NCI-H345 (cell line): ENCODE results near the gene TMCC2.
A peak's percentile ranks its signal among the peaks of the same experiment; 100 is the strongest.
"Not testable (repeated sequence)": the region's sequence is repeated elsewhere in the genome, so short reads cannot be mapped to it uniquely, and the experiment has no call there.

Experiments used
- DNase-seq: peaks from one replicate; lab custom pipeline; 2025; lab: John Stamatoyannopoulos, UW

TMCC2 gene

GRCh38 chr1:205261946-205262691 lies 34.4 kb downstream of the TMCC2 start:
- no peak for DNase-seq

DNA sequence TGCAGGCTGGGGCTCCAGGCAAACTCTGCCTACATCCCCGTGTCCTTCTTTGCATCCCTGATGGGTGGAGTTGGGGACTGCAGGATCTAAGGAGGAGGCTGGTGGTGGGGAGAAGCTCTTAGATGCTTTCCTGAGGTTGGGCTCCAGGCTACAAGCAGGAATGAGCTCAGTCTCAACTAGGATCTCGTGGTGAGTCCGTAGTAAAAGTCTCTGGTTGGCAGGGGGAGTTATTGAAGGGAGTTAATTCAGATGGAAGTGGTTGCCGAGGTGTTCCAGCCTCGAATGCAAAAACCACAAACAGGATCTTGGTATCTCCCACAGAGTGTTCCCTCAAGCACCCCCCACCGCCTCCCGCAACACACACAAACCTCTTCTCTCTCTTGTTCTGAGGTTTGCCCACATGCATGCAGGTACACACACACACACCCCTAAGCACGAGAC lies 35.0 kb downstream of the TMCC2 start:
- no peak for DNase-seq

DNA sequence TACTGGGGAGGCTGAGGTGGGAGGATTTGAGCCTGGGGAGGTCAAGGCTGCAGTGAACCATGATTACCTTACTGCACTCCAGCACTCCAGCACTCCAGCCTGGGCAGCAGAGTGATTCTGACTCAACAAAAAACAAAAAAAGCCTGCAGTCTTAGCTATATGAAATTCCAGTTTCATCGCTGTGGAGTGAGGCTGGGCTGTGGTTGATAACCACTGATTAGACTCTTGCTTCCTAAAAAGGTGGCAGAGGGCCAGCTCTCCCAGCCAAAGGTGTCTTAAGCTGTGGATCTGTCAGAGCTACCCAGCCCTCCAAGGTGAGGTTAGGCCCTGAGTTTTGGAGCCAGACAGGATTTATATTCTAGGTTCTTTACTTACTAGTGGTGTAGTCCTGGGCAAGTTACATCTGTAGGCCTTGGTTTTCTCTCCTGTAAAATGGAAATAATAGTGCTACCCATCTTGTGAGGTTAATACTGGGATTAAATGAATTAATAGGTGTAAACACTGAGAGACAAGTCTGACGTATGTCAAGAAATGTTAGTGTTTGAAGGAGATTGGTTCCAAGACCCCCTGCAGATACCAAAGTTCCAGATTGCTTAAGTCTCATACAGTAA lies 35.9 kb downstream of the TMCC2 start:
- no peak for DNase-seq

DNA sequence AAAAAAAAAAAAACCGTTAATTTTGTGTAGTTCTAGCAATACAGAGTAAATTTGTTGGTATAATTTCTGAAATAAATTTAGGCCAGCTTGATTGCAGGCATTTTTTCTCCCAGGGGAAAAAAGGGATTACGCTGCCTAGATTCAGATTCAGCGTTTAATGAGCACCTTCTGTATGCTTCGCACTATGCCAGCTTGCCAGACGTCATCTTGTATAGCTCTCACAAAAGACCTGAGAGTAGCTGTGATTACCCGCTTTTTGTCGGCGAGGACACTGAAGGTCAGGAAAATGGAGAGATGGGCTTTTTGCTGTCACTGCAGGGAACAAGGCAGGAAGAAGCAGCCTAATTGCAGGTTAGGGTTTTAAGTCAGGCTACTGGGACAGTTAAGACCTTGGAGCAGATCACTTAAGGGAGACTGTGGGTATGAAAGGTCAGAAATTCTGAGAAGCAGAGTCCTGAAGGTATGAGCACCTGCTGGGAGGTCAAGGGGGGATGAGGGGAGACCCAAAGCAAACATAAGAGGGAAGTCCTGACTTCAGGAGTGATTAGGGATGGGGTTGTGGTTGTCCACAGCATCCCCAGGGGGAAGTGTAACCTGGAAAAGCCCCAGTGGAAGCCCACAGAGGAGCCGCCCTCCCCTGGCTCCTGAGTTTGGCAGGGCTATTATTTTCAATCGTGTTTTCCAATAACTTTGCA lies 39.0 kb downstream of the TMCC2 start:
- DNase-seq: no peak

DNA sequence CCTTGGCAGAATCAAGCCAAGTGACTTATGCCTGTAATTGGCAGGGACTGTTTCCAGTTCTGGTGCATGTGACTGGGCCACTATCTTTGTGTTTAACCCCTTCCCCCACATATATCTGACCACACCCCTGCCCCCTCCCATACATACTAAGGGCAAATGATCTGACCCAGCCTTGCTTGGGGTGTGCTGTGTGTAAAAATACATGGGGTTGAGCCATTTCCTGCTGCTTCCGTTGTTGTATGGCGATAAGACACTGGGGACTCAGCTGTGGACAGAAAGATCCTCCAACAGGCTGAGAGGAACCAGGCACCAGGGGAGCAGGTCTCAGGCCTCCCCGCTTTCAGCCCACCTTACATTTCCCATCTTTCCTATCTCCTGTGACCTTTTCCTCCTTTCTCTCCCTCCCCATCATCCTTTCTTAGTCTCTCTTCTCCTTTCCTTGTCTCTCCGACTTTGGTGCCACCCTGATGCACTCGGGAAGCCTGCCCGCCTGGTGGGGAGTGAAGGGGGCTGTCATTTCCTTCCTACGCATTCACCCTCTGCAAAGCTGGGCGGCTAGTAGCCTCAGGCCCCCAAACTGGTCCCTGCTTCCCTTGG lies 39.7 kb downstream of the TMCC2 start:
- DNase-seq: no peak

DNA sequence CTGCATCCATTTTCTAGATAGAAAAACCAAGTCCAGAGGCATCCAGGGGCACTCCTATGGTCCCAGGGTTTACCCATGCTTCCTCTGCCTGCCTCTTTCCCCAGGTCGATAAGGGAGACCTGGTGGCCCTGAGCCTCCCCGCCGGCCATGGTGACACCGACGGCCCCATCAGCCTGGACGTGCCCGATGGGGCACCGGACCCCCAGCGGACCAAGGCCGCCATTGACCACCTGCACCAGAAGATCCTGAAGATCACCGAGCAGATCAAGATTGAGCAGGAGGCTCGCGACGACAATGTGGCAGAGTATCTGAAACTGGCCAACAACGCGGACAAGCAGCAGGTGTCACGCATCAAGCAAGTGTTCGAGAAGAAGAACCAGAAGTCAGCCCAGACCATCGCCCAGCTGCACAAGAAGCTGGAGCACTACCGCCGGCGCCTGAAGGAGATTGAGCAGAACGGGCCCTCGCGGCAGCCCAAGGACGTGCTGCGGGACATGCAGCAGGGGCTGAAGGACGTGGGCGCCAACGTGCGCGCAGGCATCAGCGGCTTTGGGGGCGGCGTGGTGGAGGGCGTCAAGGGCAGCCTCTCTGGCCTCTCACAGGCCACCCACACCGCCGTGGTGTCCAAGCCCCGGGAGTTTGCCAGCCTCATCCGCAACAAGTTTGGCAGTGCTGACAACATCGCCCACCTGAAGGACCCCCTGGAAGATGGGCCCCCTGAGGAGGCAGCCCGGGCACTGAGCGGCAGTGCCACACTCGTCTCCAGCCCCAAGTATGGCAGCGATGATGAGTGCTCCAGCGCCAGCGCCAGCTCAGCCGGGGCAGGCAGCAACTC lies 41.3 kb downstream of the TMCC2 start:
- DNase-seq: no peak

GRCh38 chr1:205269711-205270110 lies 42.0 kb downstream of the TMCC2 start:
- DNase-seq: no peak

DNA sequence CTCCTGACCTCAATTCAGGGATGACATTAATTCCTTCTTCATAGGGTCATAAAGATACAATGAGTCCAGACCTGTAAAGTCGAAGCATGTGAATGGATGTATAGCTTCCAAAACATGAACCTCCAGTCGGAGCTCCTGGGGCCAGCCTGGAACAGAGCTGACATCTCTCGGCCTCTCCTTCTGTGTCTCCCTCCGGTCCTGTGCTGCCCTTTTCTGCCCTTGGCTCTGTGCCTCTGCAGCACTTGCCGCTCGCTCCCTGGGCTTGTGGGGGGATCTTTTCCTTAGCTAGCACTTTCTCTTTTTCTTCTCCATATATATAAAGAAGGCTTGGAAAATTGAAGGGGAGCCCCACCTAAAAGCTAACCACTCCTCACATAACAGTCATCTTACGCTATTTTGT lies 42.5 kb downstream of the TMCC2 start:
- DNase-seq: no peak

DNA sequence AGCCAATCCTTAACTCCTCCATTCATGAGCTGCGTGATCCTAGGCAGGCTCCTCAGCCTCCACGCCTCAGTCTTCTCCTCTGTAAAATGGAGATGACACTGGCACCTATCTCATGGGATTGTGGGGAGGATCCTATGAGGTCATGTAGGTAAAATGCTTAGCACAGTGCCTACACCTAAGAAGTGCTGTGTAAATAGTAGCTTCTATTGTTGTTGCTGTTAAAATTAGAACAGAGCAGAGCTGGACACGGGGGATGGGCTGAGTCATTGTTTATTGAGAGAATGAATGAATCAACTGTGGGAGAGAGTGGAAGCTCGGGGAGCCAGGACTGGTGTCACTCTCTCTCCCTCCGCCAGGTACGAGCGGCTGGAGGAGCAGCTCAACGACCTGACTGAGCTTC lies 43.0 kb downstream of the TMCC2 start:
- DNase-seq: peak; percentile 30

- no peak for DNase-seq
These were observed 43.5 kb downstream of the TMCC2 start for GRCh38 chr1:205271277-205271676.

DNA sequence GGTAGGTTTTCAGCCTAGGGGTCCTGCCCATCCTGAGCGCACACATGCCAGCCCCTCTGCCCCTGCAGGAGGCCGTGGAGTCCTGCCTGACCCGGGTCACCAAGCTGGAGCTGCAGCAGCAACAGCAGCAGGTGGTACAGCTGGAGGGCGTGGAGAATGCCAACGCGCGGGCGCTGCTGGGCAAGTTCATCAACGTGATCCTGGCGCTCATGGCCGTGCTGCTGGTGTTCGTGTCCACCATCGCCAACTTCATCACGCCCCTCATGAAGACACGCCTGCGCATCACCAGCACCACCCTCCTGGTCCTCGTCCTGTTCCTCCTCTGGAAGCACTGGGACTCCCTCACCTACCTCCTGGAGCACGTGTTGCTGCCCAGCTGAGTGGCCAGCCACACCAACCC lies 44.0 kb downstream of the TMCC2 start:
- no peak for DNase-seq

DNA sequence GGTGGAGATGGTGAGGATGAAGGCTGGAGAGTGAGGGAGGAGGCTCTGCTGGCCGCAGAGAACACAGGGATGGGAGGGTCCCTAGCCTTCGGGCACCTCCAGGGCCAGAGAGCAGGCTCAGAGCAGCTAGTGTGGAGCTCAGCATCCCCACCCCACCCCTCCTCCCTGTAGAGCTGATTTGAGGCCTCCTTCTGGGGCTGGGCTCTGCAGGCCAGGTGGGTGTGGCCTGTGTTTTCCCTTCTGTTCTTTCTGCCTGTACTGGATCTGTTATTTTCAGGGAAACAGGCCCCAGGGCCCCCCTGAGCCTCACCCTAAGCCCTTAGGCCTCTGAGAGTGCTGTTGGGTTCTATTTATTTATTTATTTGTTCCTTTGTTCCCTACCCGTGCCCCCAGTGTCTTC lies 44.8 kb downstream of the TMCC2 start:
- no peak for DNase-seq

- peak; percentile 88 for DNase-seq
These were observed 45.8 kb downstream of the TMCC2 start for GRCh38 chr1:205273551-205273982.

DNA sequence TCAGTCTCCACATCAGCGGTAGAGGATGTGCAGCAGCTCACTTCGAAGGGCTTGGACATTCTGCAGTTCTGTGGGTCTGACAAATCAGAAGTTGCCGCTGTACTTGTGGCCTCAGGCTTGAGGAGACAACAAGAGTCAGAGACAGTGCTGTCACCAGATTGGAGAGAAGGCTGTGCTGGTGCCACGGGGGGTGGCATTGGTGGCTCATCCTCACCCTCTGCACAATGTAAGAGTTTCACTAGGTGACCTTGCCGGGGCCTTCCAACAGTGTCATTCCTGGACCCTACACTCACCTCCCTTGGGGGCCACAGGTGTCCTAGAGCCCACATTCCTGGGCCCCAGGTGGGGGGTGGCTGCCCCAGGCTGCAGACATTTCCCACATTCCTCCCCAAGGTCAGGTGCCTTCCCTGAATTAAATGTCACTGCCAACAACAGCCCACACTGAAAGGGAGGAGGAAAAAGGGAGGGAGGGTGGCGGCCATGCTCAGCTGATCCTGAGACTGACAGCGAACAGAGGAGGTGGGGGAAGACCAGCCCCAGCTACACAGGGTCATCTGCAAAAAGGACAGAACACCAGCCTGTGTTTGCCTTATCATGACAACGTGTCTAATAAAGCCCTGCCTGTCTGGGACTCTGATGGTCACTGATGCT lies 46.4 kb downstream of the TMCC2 start:
- DNase-seq: no peak

GRCh38 chr1:205275133-205275532 lies 47.4 kb downstream of the TMCC2 start:
- peak; percentile 85 for DNase-seq

DNA sequence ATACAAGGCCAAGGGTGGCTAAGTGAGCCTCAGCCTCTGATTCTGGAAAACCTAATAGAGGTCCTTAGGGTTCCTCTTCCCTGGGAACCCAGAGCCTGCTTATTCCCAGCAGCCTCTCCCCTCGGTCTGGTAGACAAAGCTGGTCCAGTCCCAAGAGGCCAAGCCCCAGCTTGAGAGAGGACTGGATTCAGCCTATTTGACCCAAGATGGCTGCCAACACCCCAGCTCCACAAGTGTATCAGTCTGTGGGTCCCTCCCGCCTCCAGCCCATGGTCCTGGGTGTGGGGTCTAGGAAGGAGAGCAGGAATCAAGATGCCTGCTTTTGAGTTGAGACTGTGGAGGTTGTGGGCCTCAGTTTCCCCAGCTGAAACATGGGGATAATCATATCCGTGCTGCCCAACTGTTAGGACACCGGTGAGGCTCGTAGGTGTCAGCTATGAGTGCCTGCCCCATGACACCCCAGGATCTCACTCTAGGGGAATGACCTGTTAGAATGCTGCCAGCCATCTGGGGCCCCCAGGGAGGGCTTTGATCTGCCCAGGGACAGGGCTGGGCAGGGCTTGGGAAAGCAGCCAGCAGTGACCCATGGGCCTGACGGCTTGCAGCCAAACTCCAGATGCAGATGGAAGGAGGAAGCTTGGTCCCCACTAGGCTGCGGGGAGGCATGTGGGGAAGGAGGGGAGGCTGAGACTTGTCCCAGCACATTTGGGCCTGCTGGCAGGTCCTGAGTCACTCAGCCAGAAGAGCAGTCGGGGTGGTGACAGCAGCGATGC lies 48.4 kb downstream of the TMCC2 start:
- no peak for DNase-seq

DNA sequence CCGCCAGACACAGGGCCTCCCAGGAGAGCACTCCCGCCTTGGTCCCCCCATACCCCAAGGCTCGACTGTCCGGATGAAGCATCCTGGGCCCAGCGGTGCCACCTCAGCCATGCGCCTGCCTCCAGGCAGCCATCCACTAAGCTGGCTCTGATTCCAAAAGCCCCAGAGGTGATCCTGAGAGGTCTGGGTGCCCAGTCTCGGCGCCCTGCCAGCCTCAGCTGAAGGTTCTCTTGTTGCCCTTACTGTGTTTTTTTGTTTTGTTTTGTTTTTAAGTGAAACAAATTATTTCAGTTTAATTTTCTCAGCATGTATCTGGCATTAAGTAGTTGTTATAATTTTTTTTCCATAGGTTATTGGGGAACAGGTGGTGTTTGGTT lies 48.9 kb downstream of the TMCC2 start:
- no peak for DNase-seq

DNA sequence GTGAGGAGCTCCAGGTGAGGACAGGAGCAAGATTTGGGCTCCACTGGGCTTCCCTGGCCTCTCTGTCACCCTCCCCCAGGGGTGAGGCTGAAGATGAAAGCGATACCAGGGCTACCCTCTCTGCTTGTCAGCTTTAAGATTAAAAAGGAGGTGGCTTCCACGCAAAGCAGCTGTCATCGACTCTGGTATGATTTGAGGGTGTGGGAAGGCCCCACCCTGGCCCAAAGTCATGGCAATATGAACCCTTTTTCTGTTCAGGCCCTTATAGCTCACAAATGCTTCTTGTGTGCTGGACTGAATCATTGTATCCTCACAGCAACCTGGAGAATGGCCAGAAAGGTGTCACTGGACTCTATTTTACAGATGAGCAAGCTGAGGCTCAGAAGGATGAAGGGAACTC lies 52.2 kb downstream of the TMCC2 start:
- DNase-seq: no peak

DNA sequence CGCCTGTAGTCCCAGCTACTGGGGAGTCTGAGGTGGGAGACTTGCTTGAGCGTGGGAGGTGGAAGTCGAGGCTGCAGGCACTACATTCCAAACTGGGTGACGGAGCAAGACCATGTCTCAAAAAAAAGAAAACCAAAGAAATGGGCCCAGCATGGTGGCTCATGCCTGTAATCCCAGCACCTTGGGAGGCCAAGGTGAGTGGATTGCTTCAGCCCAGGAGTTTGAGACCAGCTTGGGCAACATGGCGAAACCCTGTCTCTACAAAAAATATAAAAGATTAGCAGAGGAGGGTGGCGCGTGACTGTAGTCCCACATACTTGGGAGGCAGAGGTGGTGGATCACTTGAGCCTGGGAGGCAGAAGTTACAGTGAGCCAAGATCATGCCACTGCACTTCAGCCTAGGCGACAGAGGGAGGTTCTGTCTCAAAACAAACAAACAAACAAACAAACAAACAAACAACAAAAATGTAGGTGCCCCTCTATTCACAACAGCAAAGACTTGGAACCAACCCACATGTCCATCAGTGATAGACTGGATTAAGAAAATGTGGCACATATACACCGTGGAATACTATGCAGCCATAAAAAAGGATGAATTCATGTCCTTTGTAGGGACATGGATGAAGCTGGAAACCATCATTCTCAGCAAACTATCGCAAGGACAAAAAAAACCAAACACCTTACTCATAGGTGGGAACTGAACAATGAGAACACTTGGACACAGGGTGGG lies 53.1 kb downstream of the TMCC2 start:
- not testable (repeated sequence) for DNase-seq
